Stimulated activated CD4-positive, alpha-beta T cell treated with anti-CD3 and anti-CD28 coated beads, Interleukin-12 subunit alpha, Interleukin-12 subunit beta, amount 100 ng/mL, for 24 hours (primary cell): ENCODE measurements around the gene TMEM42.
A peak's percentile ranks its signal among the peaks of the same experiment; 100 is the strongest.
"Not testable (repeated sequence)": the region's sequence is repeated elsewhere in the genome, so short reads cannot be mapped to it uniquely, and the experiment has no call there.

Experiments used
- DNase-seq, 2 experiments: peaks; one replicate each; pipeline ENCODE4 v3.0.0-alpha.2; 2020; ENCODE audit warnings: low read depth in 2 of 2

TMEM42 gene

DNA sequence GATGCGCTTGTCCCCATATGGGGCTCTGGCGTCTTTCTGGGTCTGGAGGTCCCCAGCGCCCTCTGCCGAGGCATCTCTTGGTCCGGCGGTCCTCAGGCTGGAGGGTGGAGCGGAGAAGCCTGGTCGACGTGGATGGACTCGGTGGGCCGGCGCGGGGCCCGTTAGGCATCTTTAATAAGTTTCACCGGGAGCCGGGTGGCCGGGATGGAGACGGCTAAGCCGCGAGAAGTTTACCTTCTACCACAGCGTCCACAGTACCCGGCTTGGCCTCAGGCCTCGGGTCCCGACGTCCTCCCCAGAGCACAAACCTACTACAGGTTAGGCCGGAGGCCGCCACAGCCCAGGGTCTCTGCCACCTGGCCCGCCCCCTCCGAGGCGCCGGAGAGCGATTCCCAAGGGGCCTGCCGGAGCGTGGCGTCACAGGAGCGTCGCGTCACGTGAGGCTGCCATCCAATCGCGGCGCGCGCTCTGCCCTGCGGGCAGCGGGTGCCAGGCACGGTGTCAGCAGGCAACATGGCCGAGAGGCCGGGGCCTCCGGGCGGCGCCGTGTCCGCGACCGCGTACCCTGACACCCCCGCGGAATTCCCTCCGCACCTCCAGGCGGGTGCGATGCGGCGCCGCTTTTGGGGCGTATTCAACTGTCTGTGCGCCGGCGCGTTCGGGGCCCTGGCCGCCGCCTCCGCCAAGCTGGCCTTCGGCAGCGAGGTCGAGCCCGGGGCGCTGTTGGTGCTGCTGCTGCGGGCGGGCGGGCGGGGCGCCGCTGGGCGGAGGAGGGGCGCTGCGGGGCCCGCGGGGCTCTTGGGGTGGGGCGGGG is at the start of gene TMEM42:
TSS of gene TMEM42 (plus strand) at position 501 of the 814 bp plus-strand sequence. CDS start at position 514, 13 bp downstream.
- peak; percentile 71 to 80 for DNase-seq

DNA sequence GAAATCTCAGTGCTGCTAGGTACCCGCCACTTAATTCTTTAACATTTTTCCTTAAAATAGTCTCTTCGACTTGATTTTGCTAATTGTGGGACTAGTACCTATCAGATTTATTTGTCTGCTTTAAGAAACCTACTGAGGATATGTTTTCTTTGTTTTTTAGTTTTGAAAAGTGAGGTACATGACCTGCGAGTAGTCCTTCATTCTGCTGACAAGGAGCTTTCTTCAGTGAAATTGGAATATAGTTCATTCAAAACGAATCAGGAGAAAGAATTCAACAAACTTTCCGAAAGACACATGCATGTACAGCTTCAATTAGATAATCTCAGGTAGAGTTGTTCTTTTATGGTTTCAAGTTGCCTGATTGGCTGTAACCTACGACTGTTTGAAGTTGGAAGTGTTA is 47.0 kb upstream of the TMEM42 start:
- no peak for DNase-seq

DNA sequence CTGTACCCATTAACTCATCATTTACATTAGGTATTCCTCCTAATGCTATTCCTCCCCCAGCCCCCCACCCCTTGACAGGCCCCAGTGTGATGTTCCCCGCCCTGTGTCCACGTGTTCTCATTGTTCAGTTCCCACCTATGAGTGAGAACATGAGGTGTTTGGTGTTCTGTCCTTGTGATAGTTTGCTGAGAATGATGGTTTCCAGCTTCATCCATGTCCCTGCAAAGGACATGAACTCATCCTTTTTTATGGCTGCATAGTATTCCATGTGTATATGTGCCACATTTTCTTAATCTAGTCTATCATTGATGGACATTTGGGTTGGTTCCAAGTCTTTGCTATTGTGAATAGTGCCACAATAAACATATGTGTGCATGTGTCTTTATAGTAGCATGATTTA is 45.4 kb upstream of the TMEM42 start:
- not testable (repeated sequence) for DNase-seq

DNA sequence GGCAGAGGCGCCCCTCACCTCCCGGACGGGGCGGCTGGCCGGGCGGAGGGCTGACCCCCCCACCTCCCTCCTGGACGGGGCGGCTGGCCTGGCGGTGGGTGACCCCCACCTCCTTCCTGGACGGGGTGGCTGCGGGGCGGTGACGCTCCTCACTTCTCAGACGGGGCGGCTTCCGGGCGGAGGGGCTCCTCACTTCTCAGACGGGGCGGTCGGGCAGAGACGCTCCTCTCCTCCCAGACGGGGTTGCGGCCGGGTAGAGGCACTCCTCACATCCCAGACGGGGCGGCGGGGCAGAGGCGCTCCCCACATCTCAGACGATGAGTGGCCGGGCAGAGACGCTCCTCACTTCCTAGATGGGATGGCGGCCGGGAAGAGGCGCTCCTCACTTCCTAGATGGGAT is 40.5 kb upstream of the TMEM42 start:
- DNase-seq = not testable (repeated sequence)

DNA sequence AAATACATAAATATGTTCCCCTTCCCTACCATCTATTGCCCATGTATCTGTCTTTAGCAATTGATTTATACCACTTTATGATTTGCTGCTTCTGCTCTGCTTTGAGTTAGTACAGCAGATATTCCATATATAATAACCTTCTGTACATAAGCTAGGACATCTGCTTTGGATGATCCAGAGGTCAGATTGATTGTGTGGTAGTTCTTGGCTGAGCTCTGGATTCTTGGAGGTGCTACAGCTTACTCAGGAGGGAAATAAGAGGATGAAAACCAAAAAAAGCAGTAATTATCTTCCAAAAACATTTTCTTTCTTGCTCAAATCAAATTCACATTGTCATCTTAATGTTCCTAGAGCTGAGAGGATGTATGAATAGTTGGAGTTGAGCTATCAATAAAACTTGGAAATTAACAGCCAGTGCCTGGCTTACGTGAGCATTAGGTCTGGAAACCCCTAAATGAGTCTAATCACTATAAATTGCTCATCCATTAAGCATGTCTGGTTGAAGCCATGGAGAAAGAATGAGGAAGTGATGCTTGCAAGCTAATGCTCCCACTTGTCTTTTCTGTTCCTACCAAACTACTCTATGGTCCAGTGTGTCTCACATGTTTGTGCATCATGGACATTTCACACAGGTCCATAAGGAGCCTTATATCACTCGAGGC is 36.3 kb upstream of the TMEM42 start:
- no peak for DNase-seq

DNA sequence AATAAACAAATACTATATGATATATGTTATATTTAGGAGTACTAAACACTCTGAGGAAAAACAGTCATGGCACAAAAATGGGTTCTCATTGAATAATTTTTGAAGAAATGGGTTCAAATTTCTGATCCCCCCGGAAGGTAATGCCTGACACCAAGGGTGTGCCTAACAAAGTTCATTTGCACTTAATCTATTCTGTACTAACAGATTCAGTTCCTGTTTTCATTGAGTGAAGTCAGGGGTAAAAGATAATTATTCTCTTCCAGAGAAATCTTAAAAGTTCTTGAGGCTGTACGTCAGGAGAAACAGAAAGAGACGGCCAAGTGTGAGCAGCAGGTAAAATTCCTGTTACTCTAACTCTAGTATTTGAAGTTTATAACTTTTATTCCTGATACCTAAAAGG is 34.5 kb upstream of the TMEM42 start:
- no peak for DNase-seq

DNA sequence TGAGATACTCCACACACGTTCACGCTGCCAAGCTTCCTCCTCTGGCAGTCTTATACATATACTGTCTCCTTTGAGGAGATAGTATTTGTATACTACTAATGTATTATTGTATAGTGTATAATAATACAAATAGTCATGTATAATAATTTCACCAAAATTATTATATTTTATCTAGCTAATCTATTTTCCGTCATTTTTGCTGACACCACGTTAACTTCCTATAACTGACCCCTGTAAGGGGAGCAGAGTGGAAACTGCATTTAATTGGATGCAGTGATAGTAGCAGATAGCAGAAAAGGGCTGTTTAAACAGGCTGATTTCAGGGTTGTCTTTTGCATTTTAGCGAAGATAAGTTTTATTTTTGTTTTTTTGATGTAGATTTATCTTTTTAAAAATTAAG is 30.5 kb upstream of the TMEM42 start:
- no peak for DNase-seq

DNA sequence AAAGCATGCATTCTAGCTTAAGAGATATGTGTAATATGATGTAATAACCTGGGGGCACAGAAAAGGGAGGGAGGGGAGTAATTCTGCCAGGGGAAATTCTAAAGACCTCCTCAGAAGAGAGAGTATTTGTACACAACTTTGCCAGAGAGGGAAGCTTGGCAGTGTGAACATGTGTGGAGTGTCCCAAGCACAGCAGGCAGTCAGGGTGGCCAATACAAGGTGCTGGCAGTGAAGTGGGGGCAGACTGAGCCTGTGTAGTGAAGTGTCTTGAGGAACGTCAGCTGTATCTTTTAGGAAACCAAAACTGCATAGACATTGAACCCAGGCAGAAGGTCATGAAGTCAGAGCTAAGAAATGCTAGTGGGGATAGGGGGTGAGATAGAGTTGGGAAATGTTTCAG is 29.7 kb upstream of the TMEM42 start:
- DNase-seq = no peak

DNA sequence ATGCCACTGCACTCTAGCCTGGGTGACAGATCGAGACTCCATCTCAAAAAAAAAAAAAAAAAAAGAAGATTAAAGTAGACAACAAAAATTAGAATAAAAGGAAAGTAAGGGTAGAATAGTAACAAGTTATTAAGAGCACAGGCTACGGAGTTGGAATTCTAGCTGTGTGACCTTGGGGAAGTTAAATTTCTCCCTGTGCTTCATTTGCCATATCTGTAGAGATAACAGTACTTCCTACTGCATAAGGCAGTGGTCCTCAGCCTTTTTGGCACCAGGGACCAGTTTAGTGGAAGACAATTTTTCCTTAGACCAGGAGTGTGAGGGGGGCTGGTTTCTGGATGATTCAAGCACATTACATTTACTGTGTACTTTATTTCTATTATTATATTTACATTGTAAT is 28.7 kb upstream of the TMEM42 start:
- no peak for DNase-seq

DNA sequence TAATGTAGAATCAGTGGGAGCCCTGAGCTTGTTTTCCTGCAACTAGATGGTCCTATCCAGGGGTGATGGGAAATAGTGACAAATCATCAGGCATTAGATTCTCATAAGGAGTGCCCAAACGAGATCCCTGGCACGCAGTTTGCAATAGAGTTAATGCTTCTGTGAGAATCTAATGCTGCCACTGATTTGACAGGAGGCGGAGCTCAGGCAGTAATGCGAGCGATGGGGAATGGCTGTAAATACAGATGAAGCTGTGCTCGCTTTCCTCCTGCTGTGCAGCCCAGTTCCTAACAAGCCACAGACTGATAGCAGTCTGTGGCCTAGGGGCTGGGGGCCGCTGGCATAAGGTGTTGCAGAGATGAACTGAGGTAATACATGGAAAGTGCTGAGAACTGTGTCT is 28.3 kb upstream of the TMEM42 start:
- no peak for DNase-seq

DNA sequence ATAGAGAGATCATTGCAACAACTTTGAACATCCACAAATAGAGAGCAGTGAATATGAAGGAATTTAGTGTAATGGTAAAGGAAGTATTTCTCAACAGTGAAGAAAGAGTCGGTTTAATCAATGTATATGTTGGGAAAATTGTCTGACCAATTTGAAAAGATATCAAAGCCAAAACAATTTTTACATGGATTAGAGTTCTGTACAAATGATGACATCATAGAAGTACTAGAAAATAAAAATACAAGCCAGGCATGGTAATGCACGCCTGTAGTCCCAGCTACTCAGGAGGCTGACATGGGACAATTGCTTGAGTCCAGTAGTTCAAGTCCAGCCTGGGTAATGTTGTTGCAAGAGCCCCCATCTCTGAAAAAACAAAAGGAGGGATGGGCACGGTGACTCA is 26.0 kb upstream of the TMEM42 start:
- DNase-seq = no peak

DNA sequence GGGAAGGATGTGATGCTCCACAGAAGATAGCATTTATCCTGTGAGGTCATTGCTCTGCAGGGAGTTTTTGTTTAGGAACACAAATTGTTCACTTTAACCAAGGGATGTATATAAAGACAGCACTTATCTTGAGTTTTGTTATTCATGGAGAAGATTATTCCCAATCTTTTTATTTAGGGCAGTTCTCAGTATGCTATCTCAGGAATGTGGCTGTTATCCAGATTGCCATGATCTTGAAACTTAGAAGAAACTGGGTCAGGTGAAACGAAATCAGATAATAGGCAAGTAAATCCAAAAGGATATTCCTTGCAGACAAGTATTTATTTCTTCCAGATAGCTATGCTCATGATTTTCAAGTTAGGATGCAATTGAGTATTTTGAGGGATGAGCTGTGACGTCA is 19.3 kb upstream of the TMEM42 start:
- no peak for DNase-seq

DNA sequence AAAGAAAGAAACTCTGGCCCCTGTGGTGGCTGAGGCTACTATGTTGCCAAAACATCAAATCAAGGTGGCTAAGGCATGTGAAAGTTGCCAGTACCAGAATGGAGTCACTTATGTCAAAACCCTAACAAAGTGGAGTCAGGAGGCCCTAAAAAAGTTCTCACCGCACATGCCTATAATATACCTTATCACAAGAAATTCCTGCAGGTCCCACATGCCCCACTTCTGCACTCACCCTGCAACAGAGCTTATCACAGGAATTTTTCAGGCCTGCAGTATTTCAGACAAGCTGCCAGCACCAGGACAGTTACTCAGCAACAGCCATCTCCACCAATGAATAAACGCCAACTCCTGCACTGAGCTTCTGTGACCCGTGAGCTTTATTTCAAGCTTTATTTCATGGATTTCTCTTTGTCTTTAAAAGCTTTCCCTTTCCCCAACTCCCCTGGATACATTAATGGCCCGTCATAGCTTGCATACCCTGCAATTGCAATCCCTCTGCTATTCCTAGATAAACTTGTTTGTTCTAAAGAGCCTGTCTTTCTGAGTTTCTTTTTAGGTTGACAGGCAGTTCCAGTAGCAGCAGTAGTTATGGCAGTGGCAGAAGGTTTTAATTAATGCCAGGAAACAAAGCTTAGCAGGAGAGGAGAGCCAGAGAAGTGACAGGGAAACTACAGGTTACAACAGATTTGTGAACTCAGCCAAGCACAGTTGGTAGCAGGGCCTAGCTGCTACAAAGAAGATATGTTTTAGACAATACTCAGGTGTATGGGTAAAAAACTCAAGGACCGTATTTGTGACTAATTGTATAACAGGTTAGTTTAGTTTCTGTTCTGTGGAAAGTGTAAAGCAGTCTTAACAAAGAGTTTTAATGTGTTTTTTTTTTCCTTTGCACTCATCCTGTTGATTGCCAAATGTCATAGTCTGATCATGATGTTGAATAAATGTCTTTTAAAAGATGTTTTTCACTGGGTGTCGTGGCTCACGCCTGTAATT is 15.9 kb upstream of the TMEM42 start:
- DNase-seq = no peak

DNA sequence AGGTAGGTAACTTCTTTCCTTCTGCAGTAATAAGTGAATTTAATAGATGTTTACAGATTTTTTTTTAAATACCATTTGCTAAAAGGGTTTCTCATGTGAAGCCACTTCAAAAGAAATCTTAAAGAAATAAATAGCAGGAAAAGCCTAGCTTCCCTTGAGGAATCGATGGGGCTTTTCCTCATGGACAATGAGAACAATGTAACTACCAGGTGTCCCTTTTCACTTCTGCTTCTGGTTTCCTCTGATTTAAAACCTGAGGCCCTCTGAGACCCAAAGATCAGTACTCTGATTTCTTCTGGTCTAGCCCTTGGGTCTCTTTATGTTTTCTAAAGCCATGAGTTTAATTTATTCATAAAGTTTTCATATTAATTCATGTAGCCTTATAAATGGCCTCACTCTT is 13.1 kb upstream of the TMEM42 start:
- DNase-seq = no peak

DNA sequence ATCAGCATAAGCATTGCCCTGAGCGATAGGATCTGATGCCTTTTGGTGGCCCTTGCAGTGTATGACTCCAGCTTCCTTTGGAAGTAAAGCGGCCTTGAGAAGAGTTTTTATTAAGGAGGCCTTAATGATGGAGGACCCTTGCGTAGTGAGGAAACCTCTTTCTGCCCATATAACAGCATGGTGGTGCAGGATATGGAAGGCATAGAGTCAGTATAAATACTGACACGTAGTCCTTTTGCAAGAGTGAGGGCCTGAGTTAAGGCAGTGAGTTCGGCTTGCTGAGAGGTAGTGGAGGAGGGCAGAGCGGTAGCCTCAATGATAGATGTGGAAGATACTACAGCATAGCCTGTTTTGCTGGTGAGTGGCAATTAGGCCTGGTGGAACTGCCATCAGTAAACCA is 5.0 kb upstream of the TMEM42 start:
- not testable (repeated sequence) for DNase-seq

DNA sequence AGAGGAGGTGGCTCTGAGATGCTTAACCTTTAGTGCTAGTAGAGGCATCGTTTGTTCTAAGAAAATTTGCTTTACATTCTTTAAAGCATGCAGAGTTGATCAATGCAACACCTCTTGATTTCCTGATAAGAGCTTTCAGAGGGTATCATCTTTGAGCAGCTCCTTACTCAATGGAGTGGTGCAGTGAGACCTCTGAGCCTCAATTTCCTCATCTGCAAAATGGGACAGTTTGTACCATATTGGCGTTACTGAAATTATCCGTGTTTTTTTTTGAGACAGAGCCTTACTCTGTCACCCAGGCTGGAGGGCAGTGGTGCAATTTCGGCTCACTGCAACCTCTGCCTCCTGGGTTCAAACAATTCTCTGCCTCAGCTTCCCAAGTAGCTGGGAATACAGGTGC is 1.6 kb upstream of the TMEM42 start:
- no peak for DNase-seq

DNA sequence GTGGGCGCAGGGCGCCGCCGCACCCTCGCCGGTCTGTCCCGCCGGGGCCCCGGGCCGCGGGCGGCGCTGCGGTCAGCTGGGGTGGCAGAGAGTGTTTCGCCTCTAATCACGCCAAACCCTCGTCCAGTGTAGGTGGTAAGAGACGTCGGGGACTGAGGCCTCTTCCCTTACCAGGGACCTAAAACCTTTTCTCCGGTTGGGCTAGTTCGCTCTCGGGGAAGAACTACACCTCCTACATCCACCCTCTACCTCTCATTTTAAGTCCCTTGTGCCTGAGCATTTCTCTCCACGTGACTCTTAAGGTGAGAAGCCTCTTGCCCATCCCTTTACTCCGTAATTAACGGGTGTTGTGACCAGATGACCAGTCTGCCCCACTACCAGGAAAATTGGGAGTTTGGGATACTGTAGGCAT is 520 bp downstream of the TMEM42 start:
- no peak for DNase-seq

DNA sequence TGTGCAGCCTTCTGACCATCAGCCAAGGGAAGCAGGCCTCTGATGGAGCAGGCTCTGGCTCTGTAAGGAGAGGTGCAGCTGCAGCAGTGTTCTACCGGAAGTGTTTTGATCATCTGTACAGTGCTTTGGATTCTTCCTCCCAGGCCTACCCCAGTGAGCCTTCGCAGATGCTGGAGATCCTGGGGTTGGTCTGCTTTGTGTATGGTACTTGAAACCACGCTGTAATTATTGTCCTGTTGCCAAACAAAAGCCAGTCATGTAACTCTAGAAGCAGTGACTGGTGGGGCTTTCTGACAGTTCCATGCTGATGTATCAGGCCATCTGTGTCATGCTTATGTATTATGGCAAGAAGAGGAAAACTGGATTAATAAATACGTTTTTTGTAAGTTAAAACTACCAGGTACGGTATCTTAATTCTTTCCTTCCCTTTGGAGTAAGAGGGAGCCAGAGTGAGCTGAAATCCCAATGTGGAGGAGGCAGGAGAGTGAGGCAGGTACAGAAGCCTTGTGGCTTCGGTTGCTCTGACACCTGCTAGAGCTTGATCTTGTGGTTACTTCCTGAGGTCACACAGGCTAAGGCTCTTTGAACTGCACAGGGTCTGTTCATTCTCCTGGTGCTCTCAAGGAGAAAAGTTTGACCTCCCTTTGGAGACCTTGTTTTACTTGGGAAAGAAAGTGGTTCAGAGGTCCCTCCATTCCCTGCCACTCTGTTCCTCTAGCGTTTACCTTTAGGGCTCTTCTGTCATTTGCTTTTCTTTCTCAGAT is 3.7 kb downstream of the TMEM42 start:
- no peak for DNase-seq

DNA sequence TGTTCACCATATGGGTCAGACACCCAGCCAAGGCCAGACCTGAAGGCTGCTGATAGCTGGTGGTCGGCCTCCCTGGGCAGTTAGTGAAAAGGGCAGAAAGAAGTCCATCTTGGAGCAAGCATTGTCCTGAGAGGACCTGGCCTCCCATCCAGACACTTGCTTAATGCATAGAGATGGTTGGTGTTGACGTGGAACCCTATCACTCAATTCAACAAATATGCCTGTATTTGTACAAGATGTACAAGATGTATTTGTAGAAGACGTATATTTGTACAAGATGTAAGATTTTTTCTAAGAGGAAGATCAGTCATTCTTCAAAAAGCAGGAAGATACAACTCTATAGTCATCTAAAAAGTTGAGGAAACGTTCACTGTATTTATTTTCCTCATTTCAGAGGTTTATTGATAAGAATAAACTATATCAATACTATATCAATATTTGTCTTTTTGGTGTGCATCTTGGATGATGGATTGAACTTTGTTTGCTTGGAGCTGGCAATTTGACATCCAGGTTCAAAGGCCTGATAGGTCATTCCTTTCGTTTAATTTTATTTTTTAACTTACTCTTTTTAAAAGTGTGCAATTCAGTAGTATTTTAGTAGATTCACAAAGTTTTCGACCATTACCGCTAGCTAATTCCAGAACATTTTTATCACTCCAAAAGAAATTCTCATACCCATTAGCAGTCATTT is 5.9 kb downstream of the TMEM42 start:
- DNase-seq = no peak

DNA sequence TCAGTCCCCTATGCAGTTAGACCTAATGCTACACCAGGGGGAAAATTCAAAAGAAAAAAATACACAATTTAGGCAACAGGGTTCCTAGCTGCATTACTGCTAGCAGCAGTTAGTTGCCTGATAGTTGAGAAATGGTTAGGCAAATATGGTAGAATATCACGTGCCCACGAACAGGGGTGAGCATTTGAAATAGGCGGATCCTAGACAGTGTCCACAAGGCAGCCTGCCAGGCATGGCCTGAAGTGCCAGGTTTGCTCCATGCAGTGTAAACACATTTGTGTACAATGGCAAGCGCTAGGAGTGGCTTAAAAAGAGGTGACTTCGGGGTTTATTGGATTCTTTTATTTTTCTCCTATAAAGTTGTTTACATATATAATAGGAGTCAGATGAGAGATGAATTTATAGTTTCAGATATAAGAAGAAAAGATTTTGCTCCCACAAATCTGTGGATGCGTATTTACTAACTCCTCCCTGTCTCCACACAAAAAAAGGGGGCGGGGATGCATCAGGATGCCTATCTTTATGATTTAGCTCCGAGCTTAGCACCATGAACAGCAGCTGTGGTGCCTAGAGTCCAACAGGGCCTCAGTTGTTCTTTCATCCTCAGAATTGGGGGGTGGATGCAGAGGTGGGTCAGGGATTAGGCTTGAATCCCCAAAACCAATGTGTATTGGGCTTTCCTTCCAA is 8.8 kb downstream of the TMEM42 start:
- DNase-seq = no peak
